HG03097 (cell line): ENCODE measurements around the gene CFAP73.

Source experiments
- ATAC-seq: cut with Tn5 transposase; IDR thresholded peaks from one replicate; pipeline ENCODE4 v1.9.1; 2021; ENCODE audit not compliant: unreplicated experiment, low FRiP score

CFAP73 gene

GRCh38 chr12:113207613-113208040, 58.1 kb downstream of the CFAP73 start:
- ATAC-seq = peak; percentile 1

GRCh38 chr12:113208041-113208934, 58.8 kb downstream of the CFAP73 start:
- peak; percentile 79 for ATAC-seq
